Skeletal muscle satellite cell (primary cell): ENCODE results near the gene SMAD3.
"Not testable (repeated sequence)": the region's sequence is repeated elsewhere in the genome, so short reads cannot be mapped to it uniquely, and the experiment has no call there.

Experiments used
- H3K27me3 ChIP-seq: 2 replicates; pipeline ENCODE4 v1.7.0; 2013; ENCODE audit warnings: low read length; ENCODE audit not compliant: control insufficient read depth, insufficient read depth
- H3K36me3 ChIP-seq: 2 replicates; pipeline ENCODE4 v1.7.0; 2013; ENCODE audit warnings: mild to moderate bottlenecking, control low read depth, low read length; ENCODE audit not compliant: insufficient read depth
- H3K4me1 ChIP-seq: 2 replicates; pipeline ENCODE4 v1.7.0; 2013; ENCODE audit warnings: low read length; ENCODE audit not compliant: control insufficient read depth, insufficient read depth
- H3K4me2 ChIP-seq: 2 replicates; pipeline ENCODE4 v1.7.0; 2013; ENCODE audit warnings: mild to moderate bottlenecking, low read length
- H3K4me3 ChIP-seq: 2 replicates; pipeline ENCODE4 v1.7.0; 2013; ENCODE audit warnings: low read length
- H3K9ac ChIP-seq: 2 replicates; pipeline ENCODE4 v1.7.0; 2013; ENCODE audit warnings: mild to moderate bottlenecking, low read depth, low read length, moderate library complexity
- H3K9me3 ChIP-seq: replicated peaks from 2 replicates; pipeline ENCODE4 v1.7.0; 2013; ENCODE audit warnings: mild to moderate bottlenecking, control low read depth, low read length

The SMAD3 gene

DNA sequence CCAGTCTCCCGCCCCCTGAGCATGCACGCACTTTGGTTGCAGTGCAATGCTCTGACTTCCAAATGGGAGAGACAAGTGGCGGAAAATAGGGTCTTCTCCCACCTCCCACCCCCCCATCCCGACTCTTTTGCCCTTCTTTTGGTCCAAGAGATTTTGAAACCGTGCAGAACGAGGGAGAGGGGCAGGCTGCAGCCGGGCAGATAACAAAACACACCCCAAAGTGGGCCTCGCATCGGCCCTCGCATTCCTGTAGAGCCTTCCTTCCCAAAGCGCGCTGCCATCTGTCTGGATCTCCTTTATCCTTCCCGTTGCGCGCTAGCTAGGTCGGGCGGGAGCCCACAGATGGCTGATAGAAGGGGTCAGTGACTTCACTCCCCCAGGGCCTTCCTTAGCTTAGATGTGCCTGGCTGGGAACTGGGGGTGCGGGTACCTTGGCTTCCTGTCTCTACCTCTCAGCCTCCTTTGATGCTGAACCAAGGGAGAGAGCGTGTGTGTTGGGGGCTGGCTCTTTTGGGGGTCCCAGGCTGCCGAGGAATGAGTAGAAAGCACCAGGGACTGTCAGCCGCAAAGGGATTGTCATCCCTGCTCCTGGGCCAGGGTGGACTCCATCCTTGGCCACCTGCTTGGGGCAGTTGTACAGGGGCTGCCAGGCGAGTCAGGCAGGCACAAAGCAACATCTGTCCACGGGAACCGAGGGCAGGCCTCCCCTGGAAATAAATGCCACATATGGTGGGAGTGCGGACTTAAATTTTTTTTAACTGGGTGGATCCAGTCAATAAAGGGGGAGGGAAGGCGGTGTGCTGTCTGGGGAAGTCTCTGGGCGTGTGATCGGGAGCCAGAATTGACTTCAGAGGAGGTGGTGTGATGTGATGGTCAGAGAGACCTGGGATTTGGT is 1.8 kb downstream of the SMAD3 start:
- Histone ChIP-seq H3K4me1 (peaks cover 35% of the 10 kb centered on the region), H3K4me3 (peak overlapping the region; percentile 85), H3K4me2 (peak overlapping the region; percentile 93), H3K36me3 (peaks cover 23% of the 10 kb centered on the region), H3K9me3 (no peaks in the 10 kb centered on the region), H3K27me3 (no peaks in the 10 kb centered on the region), H3K9ac (peak overlapping the region; percentile 96)

DNA sequence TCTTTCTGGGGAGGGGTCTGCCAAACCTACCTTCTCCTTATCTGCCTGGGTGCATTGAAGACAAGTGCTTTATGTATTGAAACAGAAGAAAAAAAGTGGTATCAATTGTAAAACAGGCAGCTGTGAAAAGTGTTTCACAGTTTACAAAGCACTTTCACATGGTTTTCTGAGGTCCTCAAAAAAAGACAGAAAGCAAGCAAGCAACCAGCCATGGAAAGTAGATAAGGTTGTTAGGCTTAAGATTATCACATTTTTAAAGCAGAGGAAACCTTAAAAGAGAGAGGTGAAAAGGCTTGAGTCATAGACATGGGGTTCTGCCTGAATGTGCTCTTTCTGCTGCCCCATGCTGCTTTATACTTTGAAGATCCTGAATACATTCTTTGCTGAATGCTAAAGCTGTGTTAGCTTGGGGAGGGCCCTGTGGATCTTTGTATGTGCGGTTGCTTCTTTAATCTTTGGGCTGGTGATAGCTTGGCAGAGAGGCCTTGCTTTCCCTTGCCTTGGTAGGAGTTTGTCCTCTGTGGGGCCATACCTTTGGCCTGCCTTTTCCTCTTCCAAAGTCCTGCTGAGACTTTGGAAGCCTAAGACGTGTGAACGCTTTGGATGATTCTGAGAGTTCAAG is 2.6 kb downstream of the SMAD3 start:
- no peaks in the 10 kb centered on the region for H3K27me3 ChIP-seq
- H3K9me3 ChIP-seq: no peaks in the 10 kb centered on the region
- H3K9ac ChIP-seq: peak overlapping the region; percentile 96
- H3K4me3 ChIP-seq: peak overlapping the region; percentile 85
- H3K4me1 ChIP-seq: peaks cover 42% of the 10 kb centered on the region
- H3K36me3 ChIP-seq: peaks cover 32% of the 10 kb centered on the region
- H3K4me2 ChIP-seq: peak overlapping the region; percentile 93

DNA sequence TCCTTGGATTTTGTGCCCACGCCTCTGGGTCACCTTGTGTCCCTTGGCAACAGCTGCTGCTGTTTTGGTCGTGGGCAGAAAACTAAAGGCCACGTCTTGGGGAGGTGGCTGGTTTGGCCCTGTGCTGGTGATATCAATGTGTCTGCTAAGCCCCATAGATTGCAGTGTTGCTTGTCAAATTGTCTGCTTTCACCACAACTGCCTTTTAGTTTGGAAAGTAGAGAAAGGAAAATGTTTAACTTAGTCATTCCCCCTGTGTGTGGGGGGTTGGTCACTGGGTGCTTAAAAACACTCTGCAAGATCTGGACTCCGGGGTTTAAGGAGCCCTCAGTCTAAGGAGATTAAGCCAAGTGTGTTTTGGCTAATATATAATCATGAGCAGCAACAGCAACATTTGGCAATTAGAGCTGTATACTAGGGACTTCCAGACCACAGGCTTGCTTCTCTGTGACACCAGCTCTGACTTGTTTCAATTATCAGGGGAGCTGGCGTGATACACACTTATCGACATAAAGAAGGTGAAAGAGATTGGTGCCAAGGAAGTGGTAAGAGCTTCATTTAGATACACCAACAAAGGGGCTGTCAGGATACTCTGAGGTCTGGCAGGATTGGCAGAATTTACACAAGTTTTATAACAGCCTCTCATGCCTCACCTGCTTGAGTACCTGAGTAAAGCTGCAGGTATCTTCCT is 3.5 kb downstream of the SMAD3 start:
- peak overlapping the region; percentile 85 for H3K4me3 ChIP-seq
- H3K4me1 ChIP-seq: peaks cover 46% of the 10 kb centered on the region
- peak overlapping the region; percentile 96 for H3K9ac ChIP-seq
- no peaks in the 10 kb centered on the region for H3K27me3 ChIP-seq
- no peaks in the 10 kb centered on the region for H3K9me3 ChIP-seq
- peaks cover 35% of the 10 kb centered on the region for H3K36me3 ChIP-seq
- peak overlapping the region; percentile 93 for H3K4me2 ChIP-seq

DNA sequence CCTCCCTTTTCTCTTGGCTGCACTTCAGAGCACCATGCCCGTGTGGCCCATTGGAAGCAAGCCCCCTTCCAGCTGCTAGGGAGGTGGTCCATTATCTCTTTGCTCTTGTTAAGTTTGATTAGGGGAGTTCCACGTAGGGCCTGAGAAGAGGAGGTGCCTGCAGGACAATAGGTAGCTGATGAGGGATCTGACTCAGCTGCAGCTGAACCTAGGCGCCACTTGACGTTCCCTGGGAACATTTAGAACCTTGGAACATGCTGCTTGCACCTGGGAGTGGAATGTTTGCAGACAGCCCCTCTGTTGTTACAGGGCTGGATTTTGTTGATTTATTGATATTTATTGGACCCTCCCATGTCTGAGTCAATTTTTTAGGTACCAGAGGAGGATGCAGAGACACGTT is 4.7 kb downstream of the SMAD3 start:
- Histone ChIP-seq H3K27me3 (no peaks in the 10 kb centered on the region), H3K4me1 (peaks cover 46% of the 10 kb centered on the region), H3K36me3 (peaks cover 39% of the 10 kb centered on the region), H3K9ac (no peak overlapping the region), H3K4me2 (no peak overlapping the region), H3K9me3 (no peaks in the 10 kb centered on the region), H3K4me3 (no peak overlapping the region)

DNA sequence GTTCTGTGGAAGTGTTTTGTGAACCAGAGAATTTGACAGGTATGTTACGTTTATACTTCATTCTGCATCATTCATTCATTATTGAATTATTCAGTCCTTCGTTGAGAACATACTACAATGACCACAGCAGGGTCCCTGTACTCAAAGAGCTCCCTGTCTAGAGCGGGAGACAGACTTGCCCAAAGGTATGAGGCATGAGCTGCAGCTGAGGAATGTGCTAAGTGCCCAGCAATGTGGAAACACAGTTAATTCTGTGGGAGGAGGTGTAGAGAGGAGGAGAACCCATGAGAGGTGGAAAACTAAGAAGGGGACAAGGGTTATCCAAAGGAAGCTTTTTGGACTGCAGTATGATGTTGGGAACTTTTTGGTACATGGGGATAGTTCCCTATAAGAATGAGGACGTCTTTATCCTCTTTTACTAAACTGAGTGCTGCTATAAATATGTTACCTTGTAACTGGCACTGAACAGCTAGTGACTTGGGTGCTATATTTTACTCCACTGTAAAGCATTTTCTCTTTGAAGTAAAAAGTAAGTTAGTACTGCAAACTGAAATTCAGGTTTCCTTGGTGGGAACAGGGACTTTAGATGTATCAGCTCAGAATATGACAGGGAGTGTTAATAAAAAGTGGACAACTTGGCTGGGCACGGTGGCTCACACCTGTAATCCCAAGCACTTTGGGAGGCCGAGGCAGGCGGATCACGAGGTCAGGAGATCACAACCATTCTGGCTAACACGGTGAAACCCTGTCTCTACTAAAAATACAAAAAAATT is 5.7 kb downstream of the SMAD3 start:
- Histone ChIP-seq H3K4me2 (no peak overlapping the region), H3K36me3 (peaks cover 44% of the 10 kb centered on the region), H3K9me3 (no peaks in the 10 kb centered on the region), H3K27me3 (no peaks in the 10 kb centered on the region), H3K4me1 (peaks cover 54% of the 10 kb centered on the region), H3K4me3 (no peak overlapping the region), H3K9ac (no peak overlapping the region)

DNA sequence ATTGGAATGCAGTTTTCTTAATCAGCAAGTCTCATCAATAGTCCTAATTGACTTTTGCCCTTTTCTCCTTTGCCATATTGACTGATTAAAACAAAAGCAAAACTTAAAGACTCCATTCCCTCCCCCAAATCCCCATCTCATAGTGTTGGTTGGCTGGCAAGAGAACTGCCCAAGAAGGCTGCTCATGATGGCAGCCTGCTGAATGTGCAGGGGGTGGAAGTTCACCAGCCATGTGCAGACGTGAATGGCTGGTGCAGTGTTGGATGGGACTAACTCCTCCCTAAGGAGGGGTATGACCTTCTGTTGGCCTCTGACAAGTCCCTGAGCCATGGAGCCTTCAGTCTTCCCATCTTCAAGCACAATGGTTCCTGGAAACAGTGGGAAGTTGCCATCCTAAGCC is 7.0 kb downstream of the SMAD3 start:
- no peak overlapping the region for H3K4me2 ChIP-seq
- peaks cover 49% of the 10 kb centered on the region for H3K36me3 ChIP-seq
- no peaks in the 10 kb centered on the region for H3K9me3 ChIP-seq
- no peaks in the 10 kb centered on the region for H3K27me3 ChIP-seq
- H3K4me3 ChIP-seq: no peak overlapping the region
- no peak overlapping the region for H3K9ac ChIP-seq
- peaks cover 64% of the 10 kb centered on the region for H3K4me1 ChIP-seq

DNA sequence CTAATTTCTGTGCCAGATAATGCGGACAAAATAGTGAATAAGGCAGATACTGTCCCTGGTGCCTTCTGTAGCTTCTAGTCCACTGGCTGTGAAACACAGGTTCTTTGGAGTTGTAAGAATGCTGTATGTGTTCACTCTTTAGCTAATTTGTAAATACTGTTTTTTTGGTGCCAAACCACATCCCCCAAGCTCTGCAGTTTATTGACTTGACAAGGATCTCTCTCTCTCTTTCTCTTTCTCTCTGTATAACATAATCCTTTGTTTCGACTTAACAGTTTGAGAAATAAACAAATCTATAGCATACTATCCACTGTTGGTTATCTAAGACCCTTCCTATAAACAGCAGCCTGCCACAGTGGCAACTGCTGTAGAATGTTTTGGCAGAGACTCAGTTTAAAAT is 7.6 kb downstream of the SMAD3 start:
- no peak overlapping the region for H3K9ac ChIP-seq
- H3K36me3 ChIP-seq: peaks cover 49% of the 10 kb centered on the region
- no peak overlapping the region for H3K4me2 ChIP-seq
- no peak overlapping the region for H3K4me3 ChIP-seq
- no peaks in the 10 kb centered on the region for H3K9me3 ChIP-seq
- peaks cover 69% of the 10 kb centered on the region for H3K4me1 ChIP-seq
- H3K27me3 ChIP-seq: no peaks in the 10 kb centered on the region

DNA sequence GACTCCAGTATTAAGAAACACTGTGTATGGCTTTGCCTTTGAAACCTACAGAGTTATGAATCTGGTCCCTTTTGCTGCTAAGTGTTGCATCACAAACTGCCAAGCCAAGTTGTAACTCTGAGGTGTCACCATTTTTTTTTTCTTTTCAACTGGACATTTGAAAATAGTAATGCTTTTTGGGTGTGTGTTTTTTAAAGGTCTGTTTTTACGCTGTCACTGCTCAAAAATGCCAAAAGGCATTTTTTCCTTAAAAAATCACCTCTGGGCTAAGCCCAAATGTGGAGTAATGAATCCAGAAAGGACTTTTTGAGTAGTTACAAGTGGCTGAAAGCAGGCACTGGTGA is 9.5 kb downstream of the SMAD3 start:
- peak overlapping the region; percentile 13 for H3K9ac ChIP-seq
- no peak overlapping the region for H3K4me3 ChIP-seq
- peaks cover 62% of the 10 kb centered on the region for H3K4me1 ChIP-seq
- no peaks in the 10 kb centered on the region for H3K27me3 ChIP-seq
- peaks cover 43% of the 10 kb centered on the region for H3K36me3 ChIP-seq
- H3K9me3 ChIP-seq: no peaks in the 10 kb centered on the region
- H3K4me2 ChIP-seq: no peak overlapping the region

DNA sequence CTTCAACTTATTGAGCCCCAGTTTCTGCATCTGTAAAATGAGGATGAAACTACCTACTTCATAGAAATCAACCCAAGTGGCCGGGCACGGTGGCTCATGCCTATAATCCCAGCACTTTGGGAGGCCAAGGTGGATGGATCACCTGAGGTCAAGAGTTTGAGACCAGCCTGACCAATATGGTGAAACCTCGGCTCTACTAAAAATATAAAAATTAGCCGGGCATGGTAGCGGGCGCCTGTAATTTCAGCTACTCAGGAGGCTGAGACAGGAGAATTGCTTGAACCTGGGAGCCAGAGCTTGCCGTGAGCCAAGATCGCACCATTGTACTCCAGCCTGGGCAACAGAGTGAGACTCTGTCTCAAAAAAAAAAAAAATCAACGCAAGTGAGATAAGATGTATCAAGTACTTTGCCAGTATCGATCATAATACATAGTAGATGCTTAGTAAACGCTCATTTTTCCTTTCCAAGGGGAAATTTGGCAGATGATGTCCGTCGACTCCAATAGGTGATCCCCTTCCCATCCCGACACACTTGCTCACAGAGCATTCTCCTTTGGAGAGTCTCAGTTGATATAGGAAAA is 10.2 kb downstream of the SMAD3 start:
- H3K4me3 ChIP-seq: peak overlapping the region; percentile 24

DNA sequence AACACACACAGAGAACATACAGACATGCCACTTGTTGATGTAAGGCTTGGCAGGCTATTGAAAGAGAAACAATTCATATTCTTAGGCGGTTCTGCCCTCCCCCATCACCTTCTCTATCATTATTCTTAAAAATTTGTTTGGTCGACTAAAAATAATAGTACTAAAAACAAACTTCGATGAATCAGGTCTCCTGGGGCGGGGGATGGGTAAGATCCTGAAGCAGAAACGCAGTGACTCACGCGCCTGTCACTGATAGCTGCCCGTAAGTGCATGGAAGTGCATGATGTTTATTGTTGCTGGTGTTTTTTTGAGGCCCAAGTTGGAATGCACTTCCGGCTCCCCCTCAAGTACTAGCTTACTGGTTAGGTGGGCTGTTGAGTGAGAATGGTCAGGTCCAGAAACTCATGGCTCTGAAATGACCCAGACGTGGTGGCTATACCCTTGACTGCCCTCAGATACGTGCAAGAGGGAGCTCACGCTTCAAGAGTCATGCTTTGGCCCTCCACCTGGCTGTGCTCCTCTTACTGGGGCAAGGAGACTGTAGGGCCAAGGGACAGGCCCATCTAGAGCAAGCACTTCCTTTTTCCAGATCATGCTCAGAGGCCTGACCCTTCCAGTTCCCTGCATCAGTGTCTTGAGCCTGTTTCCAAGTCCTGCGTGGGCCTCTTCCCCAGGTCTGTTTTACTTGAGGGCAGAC is 10.9 kb downstream of the SMAD3 start:
- peaks cover 34% of the 10 kb centered on the region for H3K36me3 ChIP-seq
- H3K9ac ChIP-seq: no peak overlapping the region
- H3K4me2 ChIP-seq: peak overlapping the region; percentile 69
- H3K27me3 ChIP-seq: no peaks in the 10 kb centered on the region
- H3K4me3 ChIP-seq: peak overlapping the region; percentile 24
- peaks cover 72% of the 10 kb centered on the region for H3K4me1 ChIP-seq
- H3K9me3 ChIP-seq: no peaks in the 10 kb centered on the region

More for the DNA sequence above, 10.2 kb downstream of the SMAD3 start:
- not testable (repeated sequence) for H3K9me3 ChIP-seq, H3K9ac ChIP-seq, H3K27me3 ChIP-seq
- H3K36me3 ChIP-seq: peaks cover 40% of the 10 kb centered on the region
- H3K4me2 ChIP-seq: peak overlapping the region; percentile 69
- peaks cover 70% of the 10 kb centered on the region for H3K4me1 ChIP-seq
